ENCODE data around the gene TMEM161A.

- no peak for TF ChIP-seq CTCF (IDR thresholded peaks at IDR 0.05)
- TF ChIP-seq POLR2AphosphoS5 (IDR thresholded peaks at IDR 0.05; ENCODE audit: insufficient read depth in 1 of 2, low read depth in 1 of 2), result no peak
- TF ChIP-seq POLR2A (IDR thresholded peaks at IDR 0.05), result no peak
Measured at GRCh38 chr19:19109601-19110000, 28.7 kb downstream of the TMEM161A start.
